OCI-LY3 (cell line): ENCODE results near the gene PPP1R2B.

Experiments
- EZH2phosphoT487 ChIP-seq: fragments of 200-600 bp; shearing (Covaris generic); IDR thresholded peaks from 2 replicates; pipeline ENCODE4 v1.6.1; 2018; ENCODE audit warnings: antibody characterized with exemption, mixed run types, low read depth
- TF ChIP-seq, protein P1 (sequence below): fragments of 200-600, 300-600 bp; sonication (generic); IDR thresholded peaks from 2 replicates; pipeline ENCODE4 v1.5.1; 2014; ENCODE audit warnings: antibody characterized with exemption, low read length, low read depth

DNA sequence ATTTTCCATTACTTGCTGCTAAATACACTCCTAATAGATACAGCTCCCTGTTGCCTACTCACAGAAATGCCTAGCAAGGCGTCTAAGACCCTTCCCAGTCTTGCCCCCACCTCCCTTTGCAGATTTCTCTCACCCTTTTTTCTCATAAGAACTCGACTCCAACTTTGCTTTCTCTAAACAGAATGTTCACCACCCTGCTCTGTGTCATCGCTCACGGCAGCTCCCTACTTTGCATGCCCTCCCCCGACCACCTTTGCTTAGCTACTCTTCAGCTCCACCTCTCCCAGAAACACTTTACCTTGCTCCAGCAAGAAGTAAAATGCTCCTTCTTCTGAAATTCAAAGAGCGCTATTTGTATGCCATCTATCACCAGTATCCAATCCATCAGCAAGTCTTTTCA lies 15.2 kb upstream of the PPP1R2B start:
- no peak for TF ChIP-seq EZH2phosphoT487
- TF ChIP-seq, protein P1, sequence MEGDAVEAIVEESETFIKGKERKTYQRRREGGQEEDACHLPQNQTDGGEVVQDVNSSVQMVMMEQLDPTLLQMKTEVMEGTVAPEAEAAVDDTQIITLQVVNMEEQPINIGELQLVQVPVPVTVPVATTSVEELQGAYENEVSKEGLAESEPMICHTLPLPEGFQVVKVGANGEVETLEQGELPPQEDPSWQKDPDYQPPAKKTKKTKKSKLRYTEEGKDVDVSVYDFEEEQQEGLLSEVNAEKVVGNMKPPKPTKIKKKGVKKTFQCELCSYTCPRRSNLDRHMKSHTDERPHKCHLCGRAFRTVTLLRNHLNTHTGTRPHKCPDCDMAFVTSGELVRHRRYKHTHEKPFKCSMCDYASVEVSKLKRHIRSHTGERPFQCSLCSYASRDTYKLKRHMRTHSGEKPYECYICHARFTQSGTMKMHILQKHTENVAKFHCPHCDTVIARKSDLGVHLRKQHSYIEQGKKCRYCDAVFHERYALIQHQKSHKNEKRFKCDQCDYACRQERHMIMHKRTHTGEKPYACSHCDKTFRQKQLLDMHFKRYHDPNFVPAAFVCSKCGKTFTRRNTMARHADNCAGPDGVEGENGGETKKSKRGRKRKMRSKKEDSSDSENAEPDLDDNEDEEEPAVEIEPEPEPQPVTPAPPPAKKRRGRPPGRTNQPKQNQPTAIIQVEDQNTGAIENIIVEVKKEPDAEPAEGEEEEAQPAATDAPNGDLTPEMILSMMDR = no peak
